Activated CD8-positive, alpha-beta memory T cell treated with anti-CD3 and anti-CD28 coated beads for 36 hours (primary cell): ENCODE results near the gene COLQ. TPM values are rescaled to one million over a fixed set of nuclear protein-coding genes. Genes with fewer than 3 reads are reported as not detected.
"Not testable (repeated sequence)": the region's sequence is repeated elsewhere in the genome, so short reads cannot be mapped to it uniquely, and the experiment has no call there.

ENCODE experiments used
- CTCF ChIA-PET: fragments of 350-600 bp; sonication (Branson Sonifier 250); formaldehyde crosslinking; loops from one replicate; lab custom pipeline; 2021; ENCODE audit warnings: antibody characterized with exemption; lab: Charles Lee
- POLR2A ChIA-PET: fragments of 350-600 bp; sonication (Branson Sonifier 250); formaldehyde crosslinking; loops from one replicate; lab custom pipeline; 2021; ENCODE audit warnings: antibody characterized with exemption; lab: Charles Lee
- total RNA-seq, 2 experiments: library from RNA; stranded (reverse); gene quantifications; one replicate each; pipeline ENCODE4 v1.2.3, GENCODE V29; 2021

COLQ gene
- total RNA-seq, 2 experiments from 2014 or later: 0.63 to 0.84 TPM

DNA sequence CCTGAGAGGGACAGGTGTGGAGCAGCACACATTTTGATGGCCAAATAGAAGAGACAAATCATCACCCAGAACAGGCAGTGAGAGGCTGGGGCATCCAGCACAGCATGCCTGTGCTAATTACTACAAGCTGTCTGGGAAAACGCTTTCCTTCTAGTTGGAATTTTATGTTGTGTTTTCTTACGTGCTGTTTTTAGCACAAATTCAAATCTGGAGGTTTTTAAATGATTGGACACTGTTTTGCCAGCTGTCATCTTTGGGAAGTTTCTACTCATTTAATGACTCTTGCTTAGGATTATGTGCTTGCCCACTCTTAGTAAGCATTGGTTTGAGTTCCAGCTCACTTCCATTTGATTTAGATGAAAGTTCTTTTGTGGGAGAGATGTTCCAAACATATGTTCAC, 50.7 kb downstream of the COLQ start:
- ChIA-PET POLR2A (no interaction called here), CTCF (no interaction called here)

DNA sequence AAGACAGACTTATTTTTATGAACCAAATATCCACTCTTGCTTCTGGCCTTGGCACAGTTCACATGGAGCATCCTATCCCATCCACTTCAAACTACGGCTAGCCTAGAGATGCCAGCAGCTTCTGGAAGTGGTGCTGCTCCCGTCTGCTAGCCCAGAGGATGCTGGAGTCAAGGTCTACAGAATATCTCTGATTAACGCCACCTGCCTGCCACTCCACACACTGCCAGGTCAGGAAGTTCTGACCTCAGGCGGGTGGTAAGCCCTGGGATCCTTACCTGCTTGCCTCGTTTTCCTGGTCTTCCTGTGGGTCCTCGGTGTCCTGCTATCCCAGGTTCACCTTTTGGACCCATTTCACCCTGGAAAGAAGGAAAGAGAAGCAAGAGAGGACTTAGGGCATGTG, 51.2 kb downstream of the COLQ start:
- POLR2A ChIA-PET: no interaction called here
- CTCF ChIA-PET: interaction anchor here (0.6 kb wide), 1 partner anchor 31 kb away, joined by 4 read pairs; no protein-coding TSS in a partner anchor

DNA sequence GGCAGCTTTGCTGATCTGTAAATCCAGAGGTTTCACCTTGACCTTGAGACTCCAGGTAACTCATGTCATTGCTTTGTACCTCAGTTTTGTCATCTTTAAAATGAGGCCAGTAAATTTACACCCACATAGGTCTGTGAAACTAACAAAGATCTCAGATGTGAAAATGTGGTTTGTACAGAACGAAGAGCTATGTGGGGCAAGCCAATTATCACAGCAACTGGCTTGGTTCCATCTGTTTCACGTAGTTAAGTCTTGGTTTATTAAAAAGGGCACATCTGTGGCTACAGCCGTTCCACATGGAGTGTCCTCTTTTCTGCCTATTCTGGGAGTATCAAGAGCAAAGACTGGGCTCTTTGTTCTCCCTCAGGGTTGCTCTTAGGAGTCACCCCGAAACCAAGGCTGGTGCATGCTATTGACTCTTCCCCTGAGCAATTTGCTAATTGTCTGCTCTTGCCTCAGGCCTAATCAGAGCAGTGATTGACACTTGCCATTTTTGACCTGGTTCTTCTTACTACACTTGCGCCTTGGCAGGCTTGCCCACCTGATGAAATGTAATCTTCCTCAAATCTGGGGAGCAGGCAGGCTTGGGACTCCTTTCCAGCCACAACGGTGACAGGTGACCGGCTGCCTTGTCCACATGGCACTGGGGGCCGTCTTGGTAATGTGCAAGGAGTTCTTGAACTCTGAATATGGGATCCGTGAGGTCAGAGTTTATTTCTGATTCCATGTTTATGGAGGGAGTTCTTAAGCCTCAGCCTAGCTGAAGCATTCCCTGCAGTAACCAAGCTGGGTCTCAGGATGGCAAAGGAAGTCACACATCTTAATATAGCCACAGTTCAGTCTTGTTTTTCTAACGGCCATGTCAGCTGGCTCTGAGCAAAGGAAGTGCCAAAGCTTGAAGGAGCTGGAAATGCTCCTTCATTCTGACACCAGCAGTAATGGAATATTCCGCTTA, 54.0 kb downstream of the COLQ start:
- POLR2A ChIA-PET: no interaction called here

DNA sequence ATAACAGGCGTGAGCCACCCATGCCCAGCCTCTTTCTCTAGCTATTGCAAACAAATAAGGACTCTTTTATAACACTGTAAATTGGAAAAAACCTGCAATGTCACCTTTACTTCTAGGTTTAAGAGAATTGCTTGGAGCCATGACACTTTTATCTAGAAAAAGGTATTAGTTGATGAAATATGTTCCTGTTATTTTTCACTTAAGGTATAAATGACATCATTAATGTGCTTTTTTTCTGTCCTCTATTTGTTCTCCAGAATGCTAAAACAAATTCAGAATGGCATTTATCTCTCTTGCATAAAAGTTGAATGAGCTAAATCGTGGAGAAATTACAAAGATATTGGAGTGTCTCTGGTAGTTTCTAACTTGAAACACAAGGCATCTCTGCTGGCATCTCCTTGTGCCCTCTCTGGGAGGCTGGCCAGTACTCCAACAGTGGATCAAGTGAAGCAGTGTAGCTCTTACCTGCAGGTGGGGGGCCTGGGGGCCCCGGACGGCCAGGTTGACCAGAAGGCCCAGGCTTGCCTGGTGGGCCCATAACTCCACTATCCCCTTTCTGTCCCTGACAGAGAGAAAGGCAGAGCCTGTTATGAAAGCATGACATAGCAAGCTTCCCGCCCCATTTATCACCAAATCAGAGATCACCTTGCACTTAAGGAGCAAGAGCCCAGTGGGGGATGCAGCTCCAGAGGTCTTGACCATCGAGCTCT, 55.5 kb downstream of the COLQ start:
- CTCF ChIA-PET: interaction anchor here (0.6 kb wide), 1 partner anchor 284 kb away, joined by 3 read pairs; no protein-coding TSS in a partner anchor

More for the DNA sequence above, 54.0 kb downstream of the COLQ start:
- CTCF ChIA-PET: no interaction called here

DNA sequence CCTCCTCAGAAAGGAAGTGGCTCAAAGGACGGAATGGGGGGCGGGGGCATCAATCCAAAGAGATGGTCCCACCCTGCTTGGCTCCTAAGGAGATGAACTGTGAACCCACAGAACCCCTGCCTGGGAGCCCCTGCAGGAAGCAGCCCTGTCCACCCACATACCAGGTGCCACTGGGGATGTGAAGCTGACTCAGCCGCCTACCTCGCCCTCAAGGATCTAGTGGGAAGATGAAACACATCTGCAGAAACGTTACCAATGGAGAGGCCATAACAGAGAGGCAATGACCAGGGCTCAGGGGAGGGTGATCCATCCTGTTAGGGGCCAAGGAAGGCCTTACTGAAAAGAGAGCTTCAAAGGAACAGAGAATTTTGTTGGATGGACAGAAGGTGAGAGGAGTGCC, 59.1 kb downstream of the COLQ start:
- CTCF ChIA-PET: no interaction called here
- POLR2A ChIA-PET: no interaction called here

More for the DNA sequence above, 55.5 kb downstream of the COLQ start:
- POLR2A ChIA-PET: no interaction called here

DNA sequence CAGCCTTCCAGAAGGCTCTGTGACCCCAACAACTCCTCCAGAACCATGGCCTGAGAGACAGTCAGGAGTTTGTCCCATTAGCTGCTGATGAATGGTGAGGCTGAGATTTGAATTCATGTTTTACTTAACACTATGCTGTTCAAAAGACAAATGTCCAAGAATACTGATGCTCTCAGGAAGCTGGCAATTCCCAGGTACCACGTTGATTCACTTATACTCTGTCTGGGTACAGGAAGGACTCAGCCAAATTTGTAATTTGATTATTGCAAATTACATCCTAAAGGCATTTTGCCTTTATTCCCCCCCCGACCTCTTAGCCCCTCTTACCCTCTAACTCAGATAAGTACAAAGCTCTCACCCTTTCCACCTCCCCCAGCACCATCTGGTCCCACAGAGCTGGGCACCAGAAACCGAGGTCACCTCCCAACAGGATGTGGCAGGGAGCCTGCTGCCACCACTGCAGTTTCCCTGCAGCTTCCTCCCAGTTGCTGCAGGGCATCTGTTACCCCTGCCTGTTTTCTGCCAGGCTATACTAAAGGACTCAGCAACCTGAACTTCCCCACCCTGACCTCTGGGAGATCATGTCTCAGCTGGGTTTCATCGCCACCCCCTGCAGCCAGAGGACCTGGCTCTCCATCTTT, 60.5 kb downstream of the COLQ start:
- ChIA-PET POLR2A (no interaction called here), CTCF (no interaction called here)

DNA sequence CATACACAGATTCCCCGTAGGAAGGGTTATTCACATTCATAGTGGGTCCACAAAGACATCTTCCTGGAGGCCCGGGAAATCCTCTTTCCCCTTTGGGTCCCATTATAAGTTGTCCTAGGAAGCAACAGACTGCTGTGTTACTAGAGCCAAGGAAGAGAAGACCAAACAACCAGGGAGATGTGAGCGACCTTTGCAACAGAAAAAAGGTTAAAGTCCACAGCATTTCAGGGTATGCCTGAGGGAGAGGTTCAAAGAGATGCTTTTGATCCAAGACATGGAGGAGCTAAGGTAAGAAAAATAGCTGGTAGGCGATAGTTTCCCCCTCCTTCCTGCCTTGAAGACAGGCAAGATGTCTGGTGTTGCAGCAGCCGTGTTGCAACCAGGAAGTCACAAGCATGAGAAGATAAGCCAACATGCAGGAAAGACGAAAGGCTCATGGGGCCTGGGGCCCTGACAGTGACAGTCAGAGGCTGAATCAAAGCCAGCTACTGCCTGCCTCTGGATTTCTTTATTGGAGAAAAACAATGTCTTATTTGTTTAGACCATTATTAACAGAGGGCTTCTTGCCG, 63.2 kb downstream of the COLQ start:
- ChIA-PET POLR2A (interaction anchor here (0.7 kb wide), 1 partner anchor 16 kb away, joined by 4 read pairs; no protein-coding TSS in a partner anchor), CTCF (no interaction called here)

DNA sequence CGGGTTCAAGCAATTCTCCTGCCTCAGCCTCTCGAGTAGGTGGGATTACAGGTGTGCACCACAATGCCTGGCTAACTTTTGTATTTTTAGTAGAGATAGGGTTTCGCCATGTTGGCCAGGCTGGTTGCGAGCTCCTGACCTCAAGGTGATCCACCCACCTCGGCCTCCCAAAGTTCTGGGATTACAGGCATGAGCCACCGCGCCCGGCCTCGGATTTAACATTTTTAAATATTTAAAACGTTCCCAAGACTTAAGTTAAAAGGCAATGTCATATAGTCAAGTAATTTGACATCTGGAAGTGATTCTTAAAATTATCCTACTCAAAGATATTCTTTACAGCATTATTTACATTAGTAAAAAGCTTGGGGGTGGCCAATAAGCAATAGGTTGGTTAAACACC, 64.6 kb downstream of the COLQ start:
- CTCF ChIA-PET, POLR2A ChIA-PET: not testable (repeated sequence)

DNA sequence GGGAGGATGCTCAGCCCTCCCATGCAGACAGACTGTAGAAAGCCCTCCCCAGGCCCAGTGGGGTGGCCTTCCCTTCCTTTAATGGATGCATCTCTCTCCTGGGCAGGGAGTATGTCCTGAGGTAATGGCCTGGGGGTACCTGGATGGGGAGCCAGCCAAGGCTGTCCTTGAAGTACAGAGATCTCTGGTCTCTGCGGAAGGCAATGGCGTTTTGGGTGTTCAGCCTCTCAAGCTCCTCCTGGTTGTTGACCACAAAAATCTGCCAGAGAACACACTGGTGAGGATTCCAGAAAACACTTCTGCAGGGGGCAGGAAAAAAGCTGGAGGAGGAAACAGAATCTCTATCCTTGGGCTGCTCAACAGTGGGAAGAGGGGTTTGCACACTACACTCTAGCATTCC, 65.2 kb downstream of the COLQ start:
- POLR2A ChIA-PET: no interaction called here
- CTCF ChIA-PET: no interaction called here

DNA sequence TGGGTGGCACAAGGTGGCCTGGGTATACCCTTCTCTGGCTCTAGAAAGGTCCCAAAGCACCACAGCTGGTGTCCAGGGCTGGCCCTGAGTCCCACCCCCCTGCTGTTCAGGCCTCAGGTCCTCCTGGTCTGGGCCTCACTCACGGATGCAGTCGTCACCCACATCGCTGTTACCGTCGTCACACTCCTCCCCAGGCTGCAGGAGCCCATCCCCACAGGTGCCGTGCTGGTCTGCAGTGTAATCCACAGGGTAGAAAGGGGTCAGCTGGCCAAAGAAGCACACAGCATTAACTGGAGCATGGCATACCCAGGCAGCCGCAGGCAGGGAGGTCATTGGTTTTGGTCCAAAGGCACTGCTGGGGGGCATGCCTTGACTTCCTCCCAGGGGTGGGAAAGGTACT, 65.8 kb downstream of the COLQ start:
- CTCF ChIA-PET: no interaction called here
- POLR2A ChIA-PET: no interaction called here

DNA sequence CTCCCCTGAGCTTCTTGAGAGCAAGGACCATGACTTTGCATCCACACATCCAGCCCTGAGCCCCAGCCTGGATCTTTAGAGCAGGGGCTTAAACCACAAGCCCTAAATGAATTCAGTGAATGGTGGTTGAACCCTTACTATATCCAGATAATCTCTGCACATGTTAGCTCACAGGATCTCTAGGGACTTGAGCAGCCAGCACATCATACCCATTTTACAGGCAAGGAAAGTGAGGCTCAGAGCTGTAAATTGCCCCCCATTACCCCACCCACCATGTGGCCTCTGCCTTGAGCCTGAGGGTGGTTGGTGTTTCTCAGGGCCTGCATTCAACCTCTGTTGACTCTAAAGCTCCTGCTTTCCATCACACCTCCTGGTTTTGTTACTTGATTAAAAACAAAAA, 66.5 kb downstream of the COLQ start:
- ChIA-PET POLR2A (no interaction called here), CTCF (no interaction called here)

DNA sequence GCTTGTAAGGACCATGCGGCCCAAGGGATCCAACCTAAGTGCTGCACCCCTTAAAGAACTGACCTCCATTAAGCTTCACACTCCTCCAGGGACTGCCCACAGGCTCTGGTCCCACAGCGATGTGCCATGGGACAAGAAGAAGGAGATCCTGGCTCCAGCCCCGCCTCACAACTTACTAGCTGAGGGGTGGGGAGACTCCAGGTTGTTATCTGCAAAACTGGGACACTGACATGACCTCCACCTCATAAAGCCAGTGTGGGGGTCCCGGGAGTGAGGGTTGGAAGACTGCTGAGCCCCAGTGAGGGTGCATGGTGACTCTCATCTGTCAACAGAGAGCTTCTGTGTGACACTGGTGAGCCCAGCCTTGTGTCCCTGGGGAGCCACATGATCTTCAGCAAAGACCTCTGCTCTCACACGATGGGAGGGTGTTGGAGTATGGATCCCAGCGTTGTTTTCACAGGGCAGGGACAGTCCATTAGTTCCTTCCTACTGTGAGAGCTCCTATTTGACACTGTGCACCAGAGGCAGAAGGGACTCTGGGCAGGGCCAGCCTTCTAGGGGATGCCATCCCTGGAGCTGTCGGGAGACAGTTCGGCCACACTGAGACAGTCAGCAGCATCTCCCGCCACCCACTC, 67.4 kb downstream of the COLQ start:
- POLR2A ChIA-PET: no interaction called here
- CTCF ChIA-PET: interaction anchor here (0.6 kb wide), 1 partner anchor 67 kb away, joined by 3 read pairs; no protein-coding TSS in a partner anchor

DNA sequence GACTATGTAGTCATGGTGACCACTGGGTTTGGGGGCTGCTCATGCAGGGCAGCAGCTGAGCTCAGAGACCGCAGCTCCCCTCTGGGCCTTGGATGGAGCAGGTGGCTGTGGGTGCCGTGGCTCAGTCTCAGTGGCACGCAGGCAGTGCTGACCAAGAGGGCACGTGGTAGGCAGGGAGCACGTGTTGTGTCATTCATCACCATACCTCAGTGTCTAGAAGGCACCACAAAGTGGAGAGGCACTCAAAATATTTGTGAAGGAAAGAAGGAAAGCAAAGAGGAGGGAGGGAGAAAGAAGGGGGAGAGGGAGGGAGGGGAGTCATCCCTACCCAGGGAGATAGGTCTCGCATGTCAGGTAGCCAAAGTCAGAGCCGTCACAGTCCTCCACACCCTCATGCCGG, 68.0 kb downstream of the COLQ start:
- ChIA-PET POLR2A (no interaction called here), CTCF (no interaction called here)

DNA sequence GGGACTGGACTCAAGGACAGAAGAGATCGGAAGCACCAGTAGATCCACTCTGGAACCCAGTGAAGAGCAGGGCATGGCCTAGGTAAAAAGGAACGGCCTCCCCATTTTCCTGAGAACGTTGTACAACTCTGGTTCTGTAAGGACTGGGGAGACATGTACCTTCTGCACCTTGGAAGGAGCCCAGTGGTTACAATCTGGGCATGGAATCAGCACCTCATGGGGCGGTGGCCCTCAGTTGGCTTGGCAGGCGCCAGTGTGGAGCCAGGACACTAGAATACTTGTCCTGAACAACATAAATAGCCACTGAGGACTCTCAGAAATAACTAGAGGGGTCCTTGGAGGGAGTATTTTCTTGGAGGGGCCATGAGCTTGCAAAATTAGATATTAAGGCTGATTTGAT, 68.5 kb downstream of the COLQ start:
- CTCF ChIA-PET: no interaction called here
- POLR2A ChIA-PET: no interaction called here

DNA sequence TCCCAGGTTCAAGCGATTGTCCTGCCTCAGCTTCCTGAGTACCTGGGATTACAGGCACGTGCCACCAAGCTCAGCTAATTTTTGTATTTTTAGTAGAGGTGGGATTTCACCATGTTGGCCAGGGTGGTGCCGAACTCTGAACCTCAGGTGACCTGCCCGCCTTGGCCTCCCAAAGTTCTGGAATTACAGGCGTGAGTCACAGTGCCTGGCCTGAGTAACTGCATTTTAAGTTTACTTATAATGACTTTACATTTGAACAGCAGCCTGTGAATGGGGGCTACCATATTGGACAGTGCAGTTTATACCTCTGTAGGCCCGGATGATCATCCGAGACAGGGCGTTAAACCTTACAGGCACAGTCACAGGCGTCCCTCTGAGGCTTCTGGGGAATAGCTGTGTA, 69.3 kb downstream of the COLQ start:
- CTCF ChIA-PET: no interaction called here
- POLR2A ChIA-PET: interaction anchor here (0.7 kb wide), 1 partner anchor 246 kb away, joined by 3 read pairs; the partner anchor contains the start of gene CAPN7

DNA sequence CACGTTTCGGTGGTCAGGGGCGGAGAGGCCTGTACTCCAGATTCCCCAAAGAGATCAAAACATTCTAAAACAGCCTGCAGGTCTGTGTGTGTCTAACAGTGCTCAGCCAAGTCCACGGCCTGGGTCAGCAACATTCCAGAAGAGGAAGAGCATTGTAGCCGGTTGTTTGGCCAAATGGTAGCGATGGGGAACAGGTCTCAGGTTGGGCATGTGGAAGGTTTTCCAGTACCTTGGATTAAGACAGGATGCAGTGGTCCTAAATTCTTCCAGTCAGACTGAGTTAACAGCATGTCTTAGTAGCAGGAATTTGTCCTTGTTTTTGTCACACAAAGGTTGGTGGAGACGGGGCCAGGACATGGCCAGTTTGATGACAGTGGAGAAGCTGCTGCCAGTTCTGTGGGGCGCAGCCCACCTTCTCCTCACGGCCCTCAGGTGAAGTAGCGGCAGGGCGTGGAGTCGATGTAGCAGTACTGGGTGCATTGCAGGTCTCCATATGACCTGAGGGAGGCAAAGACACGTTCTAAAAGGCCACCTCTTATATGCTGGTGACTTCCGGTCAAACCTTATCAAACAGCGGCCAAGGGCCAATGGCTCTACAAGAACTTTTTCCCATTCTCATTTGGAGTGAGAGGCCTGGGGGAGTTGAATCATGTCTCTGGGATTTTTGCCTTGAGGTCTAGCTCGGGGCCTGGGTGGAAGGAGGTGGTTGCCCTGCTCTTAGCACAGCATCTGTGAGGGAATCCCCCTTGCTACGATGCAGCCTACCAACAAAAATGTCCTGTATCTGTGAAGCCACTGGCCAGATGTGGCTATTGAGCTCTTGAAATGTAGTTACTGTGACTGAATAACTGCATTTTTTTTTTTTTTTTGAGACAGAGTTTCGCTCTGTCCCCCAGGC, 70.0 kb downstream of the COLQ start:
- ChIA-PET CTCF (no interaction called here), POLR2A (interaction anchor here (0.7 kb wide), 1 partner anchor 246 kb away, joined by 3 read pairs; the partner anchor contains the start of gene CAPN7)

DNA sequence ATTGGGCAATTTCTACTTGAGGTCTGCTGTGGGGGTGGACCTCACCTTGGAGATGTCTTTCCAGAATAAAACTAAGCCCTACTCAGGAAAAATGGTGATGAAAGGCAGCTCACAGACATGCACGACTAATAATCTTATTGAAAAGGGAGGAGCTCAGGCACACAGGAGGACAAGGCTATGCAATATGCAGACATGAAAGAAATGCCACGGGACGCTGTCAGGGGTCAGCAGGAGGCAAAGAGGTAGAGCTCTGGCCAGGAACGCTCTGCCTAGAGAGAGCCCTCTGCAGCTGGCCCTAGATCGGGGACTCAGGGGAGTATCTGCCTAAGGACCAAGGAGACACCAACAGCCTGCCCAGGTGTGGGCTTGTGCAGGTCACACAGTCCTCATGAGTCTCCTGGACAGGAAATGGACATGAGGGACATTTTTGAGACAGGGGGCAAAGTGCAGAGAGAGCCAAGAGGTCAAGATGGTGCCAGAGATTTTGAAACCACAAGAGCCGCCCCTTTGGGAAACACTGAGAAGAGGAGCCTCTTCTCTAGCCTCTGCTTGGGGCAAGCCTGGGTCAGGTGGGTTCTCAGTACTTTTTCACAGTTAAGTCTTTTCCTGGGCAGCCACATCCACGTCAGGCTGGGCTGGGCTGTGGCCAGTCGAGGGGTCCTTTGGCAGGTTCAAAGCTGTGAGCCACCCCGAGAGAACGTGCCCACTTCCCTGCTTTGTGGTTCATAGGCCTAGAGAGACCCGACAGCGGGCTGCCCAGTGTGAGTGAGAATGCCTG, 70.9 kb downstream of the COLQ start:
- ChIA-PET POLR2A (no interaction called here), CTCF (no interaction called here)
